Heart left ventricle (tissue), 16 donors: ENCODE data around the gene RGP1. TPM values are rescaled to one million over a fixed set of nuclear protein-coding genes. Genes with fewer than 3 reads are reported as not detected.

Source experiments
- ATAC-seq, 4 donors: fragments of 200-7000 bp; cut with Tn5 transposase; one replicate each; pipeline ENCODE4 v1.9.1; 2020 to 2022; ENCODE audit warnings: moderate library complexity in 4 of 4, mild to moderate bottlenecking in 3 of 4, moderate number of reproducible peaks in 1 of 4
- DNase-seq, 5 donors: peaks; one replicate each; pipeline ENCODE4 v3.0.0-alpha.2; 2020
- H3K27ac ChIP-seq, 12 donors: fragments of 200-600 bp; sonication (generic) in 4 of 12; one replicate each; pipeline versions ENCODE4 v1.5.0 to v1.8.0; 2016 to 2022; ENCODE audit warnings: mild to moderate bottlenecking in 2 of 12
- H3K27me3 ChIP-seq, 9 donors: fragments of 200-600 bp; sonication (generic) in 2 of 9; one replicate each; pipeline versions ENCODE4 v1.5.1 to v1.8.0; 2016 to 2022; ENCODE audit warnings: mild to moderate bottlenecking in 3 of 9
- H3K36me3 ChIP-seq, 9 donors: fragments of 200-600 bp; sonication (generic) in 2 of 9; one replicate each; pipeline versions ENCODE4 v1.5.0 to v1.8.0; 2018 to 2022; ENCODE audit warnings: mild to moderate bottlenecking in 2 of 9
- H3K4me1 ChIP-seq, 12 donors: fragments of 200-600 bp; sonication (generic) in 4 of 12; one replicate each; pipeline versions ENCODE4 v1.5.0 to v1.8.0; 2016 to 2022; ENCODE audit warnings: mild to moderate bottlenecking in 3 of 12
- H3K4me3 ChIP-seq, 12 donors: fragments of 200-600 bp; sonication (generic) in 4 of 12; one replicate each; pipeline versions ENCODE4 v1.5.0 to v1.8.0; 2017 to 2022; ENCODE audit warnings: mild to moderate bottlenecking in 9 of 12, moderate library complexity in 4 of 12
- H3K9me3 ChIP-seq, 12 donors: fragments of 200-600 bp; sonication (generic) in 4 of 12; one replicate each; pipeline versions ENCODE4 v1.5.0 to v1.8.0; 2016 to 2022; ENCODE audit warnings: mild to moderate bottlenecking in 1 of 12
- POLR2A ChIP-seq, 2 donors: fragments of 450-650 bp; IDR thresholded peaks; one replicate each; pipeline ENCODE4 v1.6.1; 2017; ENCODE audit warnings: antibody characterized with exemption in 2 of 2, mild to moderate bottlenecking in 2 of 2, moderate library complexity in 2 of 2
- WGBS, 4 donors: extraction: QIAGEN DNeasy Blood & Tissue Kit in 2 of 4; methylation state at CpG; one replicate each; pipeline versions ENCODE4 v1.1.5 to v1.1.7; 2013 to 2018; 5-methylcytosine and 5-hydroxymethylcytosine counted together
- intact Hi-C, 10 donors: fragments of 100-400 bp; cut with DNase I; formaldehyde crosslinking; loops; one replicate each; pipeline versions ENCODE4 v1.11.1 to v1.14.2; 2022
- polyA plus RNA-seq, 2 donors: library from polyadenylated mRNA; stranded (reverse); fragments of 200-250 nt; gene quantifications; one replicate each; pipeline ENCODE4 v1.2.3, GENCODE V29; 2013
- total RNA-seq, 9 donors: library from RNA; depleted of rRNA in 2 of 9; stranded (reverse); fragments of >200 nt in 2 of 9; fragmentation: NEBNext Ultra II Directional in 3 of 9; extraction: Animal tissue kit (Norgen Biotek cat#: 25700) in 3 of 9; gene quantifications; one replicate each; pipeline versions ENCODE4 v1.1.0 to v1.2.4, GENCODE V29; 2016 to 2023
- TF ChIP-seq, protein P1 (sequence below), 12 donors: fragments of 200-600 bp; sonication (generic) in 4 of 12; IDR thresholded peaks; one replicate each; pipeline versions ENCODE4 v1.5.0 to v1.8.0; 2018 to 2022; ENCODE audit warnings: antibody characterized with exemption in 12 of 12, mild to moderate bottlenecking in 5 of 12
- donor health status: ischemic (EF 13 %, LVEDD 7.1; RV severe dilation, severe dysfunction).
- donor health status: healthy with polysubstance abuse.
- donor health status: DM: no; HTN: yes; CAD: no.
- donor health status: DM: no; HTN: no; CAD: no.
- donor health status: ischemic (EF 25% LVEDD 6.9; RV normal size, moderate dysfunction).
- donor health status: ischemic (EF 25% LVEDD 5.7; RV mildly dilated, moderate dysfunction).
- donor health status: healthy.
- donor health status: DM: yes; HTN: yes; CAD: no.
- donor health status: ischemic (EF 35%, LVEDD 5.7; RV mildly dilated, moderate dysfunction).
- donor health status: nonischemic (EF 11% LVEDD 7.7; RV severe dilation, severe dysfunction).
- donor health status: DM: yes; HTN: yes; CAD: no.
- donor health status: PGD.
- donor health status: ischemic (EF 29% LVEDD 5.4; RV normal size, mild dysfunction).
- donor health status: nonischemic (EF 23%, LVEDD 6.1; RV moderate dilation, normal function).

Gene RGP1
- total and polyA plus RNA-seq, 11 donors = 14.7 to 38.8 (median 30.7) TPM

DNA sequence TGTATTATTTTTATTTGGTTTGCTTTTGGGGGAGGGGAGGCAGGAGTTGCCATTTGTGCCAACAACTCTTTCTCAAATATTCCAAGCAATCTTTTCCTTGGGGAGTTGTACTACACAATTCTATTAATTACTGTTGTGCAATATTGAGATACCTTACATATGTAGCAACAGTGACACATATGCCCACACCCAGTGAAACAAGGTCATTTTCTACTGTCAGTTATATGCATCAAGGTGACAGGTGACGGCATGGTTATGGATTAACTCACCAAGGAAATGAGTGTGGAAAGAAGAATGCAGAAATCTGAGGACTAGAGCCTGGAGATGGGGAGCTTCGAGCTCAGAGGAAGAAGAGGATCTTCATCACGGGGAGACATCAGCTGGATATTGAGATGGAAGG lies 22.9 kb downstream of the RGP1 start:
- TF ChIP-seq POLR2A (IDR thresholded peaks at IDR 0.05) = no peak
- TF ChIP-seq, protein P1, sequence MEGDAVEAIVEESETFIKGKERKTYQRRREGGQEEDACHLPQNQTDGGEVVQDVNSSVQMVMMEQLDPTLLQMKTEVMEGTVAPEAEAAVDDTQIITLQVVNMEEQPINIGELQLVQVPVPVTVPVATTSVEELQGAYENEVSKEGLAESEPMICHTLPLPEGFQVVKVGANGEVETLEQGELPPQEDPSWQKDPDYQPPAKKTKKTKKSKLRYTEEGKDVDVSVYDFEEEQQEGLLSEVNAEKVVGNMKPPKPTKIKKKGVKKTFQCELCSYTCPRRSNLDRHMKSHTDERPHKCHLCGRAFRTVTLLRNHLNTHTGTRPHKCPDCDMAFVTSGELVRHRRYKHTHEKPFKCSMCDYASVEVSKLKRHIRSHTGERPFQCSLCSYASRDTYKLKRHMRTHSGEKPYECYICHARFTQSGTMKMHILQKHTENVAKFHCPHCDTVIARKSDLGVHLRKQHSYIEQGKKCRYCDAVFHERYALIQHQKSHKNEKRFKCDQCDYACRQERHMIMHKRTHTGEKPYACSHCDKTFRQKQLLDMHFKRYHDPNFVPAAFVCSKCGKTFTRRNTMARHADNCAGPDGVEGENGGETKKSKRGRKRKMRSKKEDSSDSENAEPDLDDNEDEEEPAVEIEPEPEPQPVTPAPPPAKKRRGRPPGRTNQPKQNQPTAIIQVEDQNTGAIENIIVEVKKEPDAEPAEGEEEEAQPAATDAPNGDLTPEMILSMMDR (IDR thresholded peaks at IDR 0.05) = no peak
- intact Hi-C loops = no loop called here
- DNase-seq = no peak
- Histone ChIP-seq H3K36me3 (no peaks in the 10 kb centered on the region), H3K9me3 (no peaks in the 10 kb centered on the region), H3K27me3 (no peaks in the 10 kb centered on the region), H3K4me3 (no peak overlapping the region), H3K4me1 (peaks cover 5 to 29% (median 22%) of the 10 kb centered on the region in 12 donors), H3K27ac (peak overlapping the region in 2 of 12 donors; percentile 60 to 73)
- 89 to 92% (median 90%) methylated on average over 3 of the region's 3 CpGs for WGBS, 4 donors
- peak in 1 of 4 donors; percentile 7 for ATAC-seq

DNA sequence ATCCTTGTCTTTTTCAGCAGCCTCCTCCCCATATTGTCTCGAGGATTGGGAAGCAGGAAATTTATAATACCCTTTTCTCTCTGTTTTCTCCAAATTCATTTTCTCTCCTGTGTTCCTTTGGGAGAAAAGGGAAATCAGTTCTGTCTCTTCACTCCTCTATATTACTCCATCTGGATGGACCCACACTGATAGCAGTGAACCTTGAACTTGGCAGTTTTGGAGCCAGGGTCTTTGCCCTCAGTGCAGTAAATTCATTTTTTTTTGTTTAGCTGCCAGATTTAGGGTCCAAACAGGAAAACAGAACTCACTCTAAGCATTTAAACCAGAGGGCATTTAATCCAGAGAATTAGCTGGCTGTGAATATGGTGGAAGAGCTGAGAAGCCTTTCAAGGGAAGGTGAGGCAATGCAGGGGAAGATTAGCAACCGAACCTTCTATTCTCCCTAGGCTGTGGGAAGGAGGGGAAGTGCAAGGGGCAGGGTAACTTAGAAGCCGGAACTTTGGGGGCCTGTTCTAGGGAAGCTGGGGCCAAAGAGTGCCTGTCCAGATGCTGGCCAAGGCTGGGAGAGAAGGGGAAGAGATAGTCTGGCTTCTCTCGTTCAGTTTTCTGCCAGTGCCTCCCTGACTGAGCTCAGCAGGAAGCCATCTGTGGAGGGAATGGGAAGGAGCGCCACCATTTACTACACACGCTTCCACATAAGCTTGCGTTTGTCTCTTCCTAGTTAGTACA lies 26.0 kb downstream of the RGP1 start:
- Histone ChIP-seq H3K27ac (peak overlapping the region in 3 of 12 donors; percentile 1 to 25 (median 14)), H3K27me3 (no peaks in the 10 kb centered on the region), H3K9me3 (no peaks in the 10 kb centered on the region), H3K4me3 (no peak overlapping the region), H3K36me3 (no peaks in the 10 kb centered on the region), H3K4me1 (peaks cover 5 to 29% (median 21%) of the 10 kb centered on the region in 12 donors)
- TF ChIP-seq, protein P1 (IDR thresholded peaks at IDR 0.05) = no peak
- TF ChIP-seq POLR2A (IDR thresholded peaks at IDR 0.05) = no peak
- DNase-seq (peak in 4 of 5 donors; percentile 27 to 48 (median 38)), ATAC-seq (peak; percentile 20 to 74 (median 48))
- intact Hi-C loops = no loop called here
- 56 to 62% (median 57%) methylated on average over 7 of the region's 7 CpGs for WGBS, 4 donors

DNA sequence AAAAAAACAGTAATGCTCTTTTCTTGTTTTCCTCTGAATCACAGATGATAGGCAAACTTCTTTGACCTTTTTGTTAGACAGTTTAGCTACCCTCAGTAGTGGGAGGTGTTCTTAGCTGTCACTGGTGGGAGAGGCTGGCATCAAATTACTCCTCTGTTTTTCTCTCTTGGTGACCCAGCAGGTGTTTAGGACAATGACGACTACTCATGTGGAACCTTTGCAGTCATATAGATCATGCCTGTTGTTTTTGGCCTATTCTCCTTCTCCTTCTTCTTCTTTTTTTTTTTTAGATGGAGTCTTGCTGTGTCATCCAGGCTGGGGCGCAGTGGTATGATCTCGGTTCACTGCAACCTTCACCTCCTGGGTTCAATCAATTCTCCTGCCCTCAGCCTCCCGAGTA lies 26.9 kb downstream of the RGP1 start:
- Histone ChIP-seq H3K9me3 (no peaks in the 10 kb centered on the region), H3K27ac (peak overlapping the region in 1 of 12 donors; percentile 25), H3K4me1 (peaks cover 0 to 23% (median 14%) of the 10 kb centered on the region in 12 donors), H3K4me3 (no peak overlapping the region), H3K27me3 (no peaks in the 10 kb centered on the region), H3K36me3 (no peaks in the 10 kb centered on the region)
- WGBS, 4 donors = 85 to 89% (median 88%) methylated on average over 4 of the region's 4 CpGs
- intact Hi-C loops = no loop called here
- DNase-seq (no peak), ATAC-seq (no peak)
- TF ChIP-seq, protein P1 (IDR thresholded peaks at IDR 0.05) = no peak
- TF ChIP-seq POLR2A (IDR thresholded peaks at IDR 0.05) = no peak

DNA sequence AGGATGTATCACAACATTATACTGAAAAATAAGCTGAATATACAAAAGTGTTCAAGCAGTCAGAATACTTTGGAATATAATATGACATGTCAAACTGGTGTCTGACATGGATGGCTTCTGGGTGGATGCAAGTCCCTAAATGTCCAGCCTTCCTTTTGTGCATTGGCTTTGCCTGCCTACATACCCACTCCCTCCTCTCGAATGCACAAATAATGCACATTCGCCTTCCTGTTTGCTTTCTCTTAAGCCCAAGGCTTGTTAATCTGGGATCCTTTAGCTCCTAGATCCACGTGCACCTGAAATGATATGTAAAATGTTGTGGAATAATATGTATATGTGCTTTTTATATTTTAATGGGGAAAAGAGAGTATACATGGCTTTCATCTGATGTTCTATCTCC lies 29.4 kb downstream of the RGP1 start:
- peaks cover 0 to 11% (median 2%) of the 10 kb centered on the region in 12 donors for H3K4me1 ChIP-seq
- ATAC-seq (no peak), DNase-seq (no peak)
- no peaks in the 10 kb centered on the region for H3K9me3 ChIP-seq
- no peak overlapping the region for H3K4me3 ChIP-seq
- H3K27ac ChIP-seq = no peak overlapping the region
- intact Hi-C loops = no loop called here
- H3K27me3 ChIP-seq = no peaks in the 10 kb centered on the region
- TF ChIP-seq POLR2A (IDR thresholded peaks at IDR 0.05) = no peak
- TF ChIP-seq, protein P1 (IDR thresholded peaks at IDR 0.05) = no peak
- WGBS, 4 donors = 88 to 93% (median 90%) methylated on average over 3 of the region's 3 CpGs
- H3K36me3 ChIP-seq = no peaks in the 10 kb centered on the region
